B cell (primary cell): ENCODE results near the gene TRIM75. TPM values are rescaled to one million over a fixed set of nuclear protein-coding genes. Genes with fewer than 3 reads are reported as not detected.

Source experiments
- ATAC-seq: fragments of 200-7000 bp; cut with Tn5 transposase; one replicate; pipeline ENCODE4 v1.10.0; 2021; ENCODE audit warnings: low read depth, mild to moderate bottlenecking, moderate number of reproducible peaks, moderate library complexity
- CTCF ChIA-PET: fragments of 350-600 bp; sonication (Branson Sonifier 250); formaldehyde crosslinking; loops from one replicate; lab custom pipeline; 2021; ENCODE audit warnings: antibody characterized with exemption, inconsistent platforms; lab: Charles Lee
- POLR2A ChIA-PET: fragments of 350-600 bp; sonication (Branson Sonifier 250); formaldehyde crosslinking; loops from one replicate; lab custom pipeline; 2021; ENCODE audit warnings: antibody characterized with exemption; lab: Charles Lee
- DNase-seq: peaks from one replicate; pipeline ENCODE4 v3.0.0; 2013
- H2AFZ ChIP-seq: 2 replicates; pipeline ENCODE4 v1.6.1; 2012; ENCODE audit warnings: mild to moderate bottlenecking, low read depth, low read length; ENCODE audit not compliant: insufficient read depth, poor library complexity, severe bottlenecking
- H3K27ac ChIP-seq, 2 donors: 1 replicate in 1 of 2; 2 replicates in 1 of 2; pipeline ENCODE4 v1.5.1; 2012 to 2013; ENCODE audit warnings: low read length in 2 of 2, mild to moderate bottlenecking in 2 of 2, moderate library complexity in 1 of 2
- H3K27me3 ChIP-seq, 4 experiments: fragments of 200-600 bp in 1 of 4; sonication (generic) in 1 of 4; replicated peaks in 1 of 4; 1 replicate in 2 of 4; 2 replicates in 2 of 4; pipeline versions ENCODE4 v1.6.1 to v1.7.0; 2013 to 2016; ENCODE audit warnings: low read length in 3 of 4, mild to moderate bottlenecking in 2 of 4, mixed read lengths in 1 of 4, moderate library complexity in 1 of 4; ENCODE audit not compliant: insufficient read depth in 4 of 4, control insufficient read depth in 3 of 4; ENCODE audit errors: control extremely low read depth in 1 of 4
- H3K36me3 ChIP-seq, 2 experiments: replicated peaks in 1 of 2; 1 replicate in 1 of 2; 2 replicates in 1 of 2; pipeline versions ENCODE4 v1.6.1 to v1.7.1; 2013; ENCODE audit warnings: low read length in 1 of 2; ENCODE audit not compliant: insufficient read depth in 2 of 2, control insufficient read depth in 1 of 2; ENCODE audit errors: control extremely low read depth in 1 of 2, extremely low read depth in 1 of 2
- H3K4me1 ChIP-seq, 2 donors: fragments of 200-600 bp in 1 of 2; sonication (generic) in 1 of 2; 1 replicate in 1 of 2; 2 replicates in 1 of 2; pipeline versions ENCODE4 v1.5.1 to v1.6.1; 2013 to 2017; ENCODE audit warnings: low read length in 2 of 2; ENCODE audit not compliant: control insufficient read depth in 2 of 2, insufficient read depth in 2 of 2
- H3K4me2 ChIP-seq: replicated peaks from 2 replicates; pipeline ENCODE3; 2012; ENCODE audit warnings: mild to moderate bottlenecking, low read depth, low read length; ENCODE audit not compliant: poor library complexity, severe bottlenecking
- H3K4me3 ChIP-seq, 5 experiments: fragments of 200-600 bp in 1 of 5; sonication (generic) in 1 of 5; 1 replicate in 3 of 5; 2 replicates in 2 of 5; pipeline versions ENCODE4 v1.5.1 to v1.7.0; 2011 to 2016; ENCODE audit warnings: low read length in 4 of 5, mild to moderate bottlenecking in 4 of 5, low read depth in 2 of 5, control low read depth in 1 of 5, moderate library complexity in 1 of 5; ENCODE audit not compliant: insufficient read depth in 1 of 5; ENCODE audit errors: control extremely low read depth in 1 of 5, extremely low read depth in 1 of 5
- H3K79me2 ChIP-seq: fragments of 200-600 bp; sonication (generic); one replicate; pipeline ENCODE4 v1.6.0; 2016; ENCODE audit warnings: low read length; ENCODE audit not compliant: control insufficient read depth, insufficient read depth
- H3K9ac ChIP-seq: fragments of 200-600 bp; sonication (generic); 2 replicates; pipeline ENCODE4 v1.6.1; 2017; ENCODE audit warnings: mild to moderate bottlenecking, low read length, moderate library complexity
- H3K9me3 ChIP-seq, 3 donors: one replicate each; pipeline versions ENCODE4 v1.6.1 to v1.7.1; 2013; ENCODE audit warnings: low read length in 2 of 3; ENCODE audit not compliant: control insufficient read depth in 2 of 3, insufficient read depth in 1 of 3; ENCODE audit errors: control extremely low read depth in 1 of 3
- H4K20me1 ChIP-seq: 2 replicates; pipeline ENCODE4 v1.6.0; 2012; ENCODE audit warnings: mild to moderate bottlenecking, low read length; ENCODE audit not compliant: insufficient read depth, control insufficient read depth, poor library complexity, severe bottlenecking
- H3K27ac Mint-ChIP-seq: one replicate; pipeline ENCODE4 v1.8.0; 2021; ENCODE audit warnings: mixed read lengths
- H3K27me3 Mint-ChIP-seq: one replicate; pipeline ENCODE4 v1.8.0; 2021; ENCODE audit warnings: mixed read lengths
- H3K4me1 Mint-ChIP-seq: one replicate; pipeline ENCODE4 v1.8.0; 2021; ENCODE audit warnings: mixed read lengths
- H3K4me3 Mint-ChIP-seq: one replicate; pipeline ENCODE4 v1.8.0; 2021; ENCODE audit warnings: mixed read lengths
- H3K9me3 Mint-ChIP-seq: one replicate; pipeline ENCODE4 v1.8.0; 2022; ENCODE audit warnings: mixed read lengths; ENCODE audit not compliant: insufficient read depth
- EZH2 ChIP-seq: IDR thresholded peaks from 2 replicates; pipeline ENCODE4 v1.6.1; 2012; ENCODE audit warnings: borderline replicate concordance, low read depth, mild to moderate bottlenecking, moderate library complexity, low read length; ENCODE audit not compliant: insufficient read depth, poor library complexity, severe bottlenecking
- WGBS: methylation state at CpG from one replicate; pipeline ENCODE4 v1.1.5; 2013; ENCODE audit warnings: missing lambda C conversion rate; ENCODE audit not compliant: insufficient coverage; 5-methylcytosine and 5-hydroxymethylcytosine counted together
- intact Hi-C: fragments of 100-400 bp; cut with micrococcal nuclease; formaldehyde crosslinking; loops from one replicate; pipeline ENCODE4 v1.10.0; 2022
- polyA plus RNA-seq: library from polyadenylated mRNA; depleted of rRNA; stranded (reverse); fragments of >200 nt; gene quantifications from 2 replicates; pipeline ENCODE4 v1.2.3, GENCODE V29; 2012
- total RNA-seq, 2 donors: library from RNA; stranded (reverse); fragments of 120-200 nt in 1 of 2; gene quantifications; 1 replicate in 1 of 2; 2 replicates in 1 of 2; pipeline versions ENCODE4 v1.2.3 to v1.2.4, GENCODE V29; 2013 to 2022
- TF ChIP-seq, protein P1 (sequence below): fragments of 200-600 bp; IDR thresholded peaks from one replicate; pipeline ENCODE4 v1.8.0; 2022; ENCODE audit warnings: antibody characterized with exemption, mild to moderate bottlenecking

Gene TRIM75
- total and polyA plus RNA-seq, 2 donors (not counting 1 experiment from before 2014, with no cell fraction given): not detected

DNA sequence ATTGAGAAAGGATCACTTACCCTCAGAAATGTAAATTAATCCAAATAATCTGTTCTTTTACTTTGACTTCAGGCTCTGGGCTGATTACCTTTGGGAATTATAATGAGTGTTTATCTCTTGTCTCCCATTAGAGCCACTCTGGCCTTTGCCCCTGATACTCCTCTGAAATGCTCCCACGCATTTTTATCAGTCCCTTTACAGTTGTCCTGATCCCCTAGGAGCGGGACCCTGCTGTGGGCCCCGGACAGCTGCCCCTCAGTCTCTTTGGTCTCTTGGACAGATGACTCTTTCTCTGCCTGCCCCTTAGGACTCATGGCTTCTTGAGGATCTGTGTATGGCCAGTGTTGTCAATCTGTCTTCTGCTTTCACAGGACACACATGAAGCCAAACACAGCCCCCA is 1.0 kb upstream of the TRIM75 start:
- Histone ChIP-seq H4K20me1 (no peaks in the 10 kb centered on the region), H2AFZ (no peak overlapping the region), H3K36me3 (no peaks in the 10 kb centered on the region), H3K79me2 (no peaks in the 10 kb centered on the region), H3K4me3 (no peak overlapping the region), H3K27ac (no peak overlapping the region), H3K9me3 (no peaks in the 10 kb centered on the region), H3K27me3 (no peaks in the 10 kb centered on the region), H3K4me2 (no peak overlapping the region), H3K9ac (no peak overlapping the region), H3K4me1 (no peaks in the 10 kb centered on the region)
- Mint-ChIP-seq H3K9me3 (no peaks in the 10 kb centered on the region), H3K27ac (no peak overlapping the region), H3K4me1 (no peaks in the 10 kb centered on the region), H3K27me3 (no peaks in the 10 kb centered on the region), H3K4me3 (no peak overlapping the region)
- DNase-seq (no peak), ATAC-seq (no peak)
- 60% methylated on average over 1 of the region's 3 CpGs for WGBS
- CTCF ChIA-PET: no interaction called here
- TF ChIP-seq, protein P1, sequence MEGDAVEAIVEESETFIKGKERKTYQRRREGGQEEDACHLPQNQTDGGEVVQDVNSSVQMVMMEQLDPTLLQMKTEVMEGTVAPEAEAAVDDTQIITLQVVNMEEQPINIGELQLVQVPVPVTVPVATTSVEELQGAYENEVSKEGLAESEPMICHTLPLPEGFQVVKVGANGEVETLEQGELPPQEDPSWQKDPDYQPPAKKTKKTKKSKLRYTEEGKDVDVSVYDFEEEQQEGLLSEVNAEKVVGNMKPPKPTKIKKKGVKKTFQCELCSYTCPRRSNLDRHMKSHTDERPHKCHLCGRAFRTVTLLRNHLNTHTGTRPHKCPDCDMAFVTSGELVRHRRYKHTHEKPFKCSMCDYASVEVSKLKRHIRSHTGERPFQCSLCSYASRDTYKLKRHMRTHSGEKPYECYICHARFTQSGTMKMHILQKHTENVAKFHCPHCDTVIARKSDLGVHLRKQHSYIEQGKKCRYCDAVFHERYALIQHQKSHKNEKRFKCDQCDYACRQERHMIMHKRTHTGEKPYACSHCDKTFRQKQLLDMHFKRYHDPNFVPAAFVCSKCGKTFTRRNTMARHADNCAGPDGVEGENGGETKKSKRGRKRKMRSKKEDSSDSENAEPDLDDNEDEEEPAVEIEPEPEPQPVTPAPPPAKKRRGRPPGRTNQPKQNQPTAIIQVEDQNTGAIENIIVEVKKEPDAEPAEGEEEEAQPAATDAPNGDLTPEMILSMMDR: no peak
- no peak for TF ChIP-seq EZH2
- intact Hi-C loops: no loop called here
- POLR2A ChIA-PET: no interaction called here

DNA sequence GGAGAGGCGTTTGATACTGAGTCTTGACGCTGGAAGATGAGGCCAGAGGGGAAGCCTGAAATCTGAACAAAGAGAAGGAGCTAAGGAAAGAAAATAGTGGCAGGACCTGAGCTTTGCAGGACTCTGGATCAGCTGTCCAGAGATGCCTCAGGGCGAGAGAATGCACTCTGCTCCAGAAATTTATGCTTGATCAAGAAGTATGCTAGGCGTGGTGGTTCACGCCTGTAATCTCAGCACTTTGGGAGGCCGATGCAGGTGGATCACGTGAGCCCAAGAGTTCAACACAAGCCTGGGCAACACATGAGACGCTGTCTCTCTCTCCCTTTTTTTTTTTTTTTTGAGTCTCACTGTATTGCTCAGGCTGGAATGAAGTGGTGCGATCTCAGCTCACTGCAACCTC is 1.9 kb downstream of the TRIM75 start:
- Histone ChIP-seq H3K4me3 (no peak overlapping the region), H4K20me1 (no peaks in the 10 kb centered on the region), H3K27me3 (no peaks in the 10 kb centered on the region), H3K4me2 (no peak overlapping the region), H3K27ac (no peak overlapping the region), H3K4me1 (no peaks in the 10 kb centered on the region), H3K79me2 (no peaks in the 10 kb centered on the region), H3K36me3 (no peaks in the 10 kb centered on the region), H3K9ac (no peak overlapping the region), H3K9me3 (no peaks in the 10 kb centered on the region), H2AFZ (no peak overlapping the region)
- CTCF ChIA-PET: interaction anchor here (0.7 kb wide), 1 partner anchor 1298 kb away, joined by 3 read pairs; no protein-coding TSS in a partner anchor
- Mint-ChIP-seq H3K27me3 (no peaks in the 10 kb centered on the region), H3K9me3 (no peaks in the 10 kb centered on the region), H3K4me3 (no peak overlapping the region), H3K4me1 (no peaks in the 10 kb centered on the region), H3K27ac (no peak overlapping the region)
- no peak for ATAC-seq
- intact Hi-C loops: no loop called here
- POLR2A ChIA-PET: no interaction called here
- WGBS: 93% methylated on average over 8 of the region's 9 CpGs
- TF ChIP-seq EZH2: no peak
- TF ChIP-seq, protein P1: no peak
- no peak for DNase-seq
